ENCODE results near the gene TMEM89.

- TF ChIP-seq PHF8 (IDR thresholded peaks at IDR 0.05; ENCODE audit: borderline replicate concordance, low read depth) (no peak), NFE2L2 (conservative IDR thresholded peaks at IDR 0.05; ENCODE audit: low read length) (no peak), NR3C1 (IDR thresholded peaks at IDR 0.05) (no peak), RAD21 (conservative IDR thresholded peaks at IDR 0.05 in 1 of 2, IDR thresholded peaks at IDR 0.05 in 1 of 2) (no peak), JUN (IDR thresholded peaks at IDR 0.05) (no peak), POLR2AphosphoS2 (conservative IDR thresholded peaks at IDR 0.05; ENCODE audit: low read length) (no peak), POLR2A (IDR thresholded peaks at IDR 0.05; ENCODE audit: low read length) (no peak), RNF2 (IDR thresholded peaks at IDR 0.05; ENCODE audit: borderline replicate concordance, low read depth) (no peak), ELK1 (IDR thresholded peaks at IDR 0.05; ENCODE audit: low read depth, low read length) (no peak), CBX2 (IDR thresholded peaks at IDR 0.05; ENCODE audit: borderline replicate concordance, low read depth) (no peak)
- TF ChIP-seq, protein P1, sequence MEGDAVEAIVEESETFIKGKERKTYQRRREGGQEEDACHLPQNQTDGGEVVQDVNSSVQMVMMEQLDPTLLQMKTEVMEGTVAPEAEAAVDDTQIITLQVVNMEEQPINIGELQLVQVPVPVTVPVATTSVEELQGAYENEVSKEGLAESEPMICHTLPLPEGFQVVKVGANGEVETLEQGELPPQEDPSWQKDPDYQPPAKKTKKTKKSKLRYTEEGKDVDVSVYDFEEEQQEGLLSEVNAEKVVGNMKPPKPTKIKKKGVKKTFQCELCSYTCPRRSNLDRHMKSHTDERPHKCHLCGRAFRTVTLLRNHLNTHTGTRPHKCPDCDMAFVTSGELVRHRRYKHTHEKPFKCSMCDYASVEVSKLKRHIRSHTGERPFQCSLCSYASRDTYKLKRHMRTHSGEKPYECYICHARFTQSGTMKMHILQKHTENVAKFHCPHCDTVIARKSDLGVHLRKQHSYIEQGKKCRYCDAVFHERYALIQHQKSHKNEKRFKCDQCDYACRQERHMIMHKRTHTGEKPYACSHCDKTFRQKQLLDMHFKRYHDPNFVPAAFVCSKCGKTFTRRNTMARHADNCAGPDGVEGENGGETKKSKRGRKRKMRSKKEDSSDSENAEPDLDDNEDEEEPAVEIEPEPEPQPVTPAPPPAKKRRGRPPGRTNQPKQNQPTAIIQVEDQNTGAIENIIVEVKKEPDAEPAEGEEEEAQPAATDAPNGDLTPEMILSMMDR (IDR thresholded peaks at IDR 0.05): no peak
- TF ChIP-seq, protein P2, sequence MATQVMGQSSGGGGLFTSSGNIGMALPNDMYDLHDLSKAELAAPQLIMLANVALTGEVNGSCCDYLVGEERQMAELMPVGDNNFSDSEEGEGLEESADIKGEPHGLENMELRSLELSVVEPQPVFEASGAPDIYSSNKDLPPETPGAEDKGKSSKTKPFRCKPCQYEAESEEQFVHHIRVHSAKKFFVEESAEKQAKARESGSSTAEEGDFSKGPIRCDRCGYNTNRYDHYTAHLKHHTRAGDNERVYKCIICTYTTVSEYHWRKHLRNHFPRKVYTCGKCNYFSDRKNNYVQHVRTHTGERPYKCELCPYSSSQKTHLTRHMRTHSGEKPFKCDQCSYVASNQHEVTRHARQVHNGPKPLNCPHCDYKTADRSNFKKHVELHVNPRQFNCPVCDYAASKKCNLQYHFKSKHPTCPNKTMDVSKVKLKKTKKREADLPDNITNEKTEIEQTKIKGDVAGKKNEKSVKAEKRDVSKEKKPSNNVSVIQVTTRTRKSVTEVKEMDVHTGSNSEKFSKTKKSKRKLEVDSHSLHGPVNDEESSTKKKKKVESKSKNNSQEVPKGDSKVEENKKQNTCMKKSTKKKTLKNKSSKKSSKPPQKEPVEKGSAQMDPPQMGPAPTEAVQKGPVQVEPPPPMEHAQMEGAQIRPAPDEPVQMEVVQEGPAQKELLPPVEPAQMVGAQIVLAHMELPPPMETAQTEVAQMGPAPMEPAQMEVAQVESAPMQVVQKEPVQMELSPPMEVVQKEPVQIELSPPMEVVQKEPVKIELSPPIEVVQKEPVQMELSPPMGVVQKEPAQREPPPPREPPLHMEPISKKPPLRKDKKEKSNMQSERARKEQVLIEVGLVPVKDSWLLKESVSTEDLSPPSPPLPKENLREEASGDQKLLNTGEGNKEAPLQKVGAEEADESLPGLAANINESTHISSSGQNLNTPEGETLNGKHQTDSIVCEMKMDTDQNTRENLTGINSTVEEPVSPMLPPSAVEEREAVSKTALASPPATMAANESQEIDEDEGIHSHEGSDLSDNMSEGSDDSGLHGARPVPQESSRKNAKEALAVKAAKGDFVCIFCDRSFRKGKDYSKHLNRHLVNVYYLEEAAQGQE (IDR thresholded peaks at IDR 0.05): no peak
Observed at GRCh38 chr3:48593337-48593736, 28.2 kb downstream of the TMEM89 start.
